Panc1 (cell line): ENCODE measurements around the gene HCLS1.

Experiments
- POLR2AphosphoS5 ChIP-seq: IDR thresholded peaks from 2 replicates; pipeline ENCODE4 v1.6.1; 2012; ENCODE audit warnings: mild to moderate bottlenecking, low read depth, low read length, moderate library complexity
- REST ChIP-seq, 2 experiments: IDR thresholded peaks; 2 replicates each; pipeline ENCODE4 v1.6.1; 2011 to 2012; ENCODE audit warnings: low read depth in 2 of 2, control low read depth in 1 of 2, low read length in 1 of 2, mild to moderate bottlenecking in 1 of 2, moderate library complexity in 1 of 2; ENCODE audit not compliant: insufficient read depth in 1 of 2
- SIN3A ChIP-seq: IDR thresholded peaks from 2 replicates; pipeline ENCODE4 v1.6.1; 2012; ENCODE audit warnings: low read depth, mild to moderate bottlenecking, low read length, moderate library complexity, borderline replicate concordance; ENCODE audit not compliant: insufficient read depth
- TF ChIP-seq, protein P1 (sequence below): fragments of 450-650 bp; IDR thresholded peaks from 2 replicates; pipeline ENCODE4 v1.5.1; 2017; ENCODE audit warnings: mild to moderate bottlenecking

- TF ChIP-seq, protein P1, sequence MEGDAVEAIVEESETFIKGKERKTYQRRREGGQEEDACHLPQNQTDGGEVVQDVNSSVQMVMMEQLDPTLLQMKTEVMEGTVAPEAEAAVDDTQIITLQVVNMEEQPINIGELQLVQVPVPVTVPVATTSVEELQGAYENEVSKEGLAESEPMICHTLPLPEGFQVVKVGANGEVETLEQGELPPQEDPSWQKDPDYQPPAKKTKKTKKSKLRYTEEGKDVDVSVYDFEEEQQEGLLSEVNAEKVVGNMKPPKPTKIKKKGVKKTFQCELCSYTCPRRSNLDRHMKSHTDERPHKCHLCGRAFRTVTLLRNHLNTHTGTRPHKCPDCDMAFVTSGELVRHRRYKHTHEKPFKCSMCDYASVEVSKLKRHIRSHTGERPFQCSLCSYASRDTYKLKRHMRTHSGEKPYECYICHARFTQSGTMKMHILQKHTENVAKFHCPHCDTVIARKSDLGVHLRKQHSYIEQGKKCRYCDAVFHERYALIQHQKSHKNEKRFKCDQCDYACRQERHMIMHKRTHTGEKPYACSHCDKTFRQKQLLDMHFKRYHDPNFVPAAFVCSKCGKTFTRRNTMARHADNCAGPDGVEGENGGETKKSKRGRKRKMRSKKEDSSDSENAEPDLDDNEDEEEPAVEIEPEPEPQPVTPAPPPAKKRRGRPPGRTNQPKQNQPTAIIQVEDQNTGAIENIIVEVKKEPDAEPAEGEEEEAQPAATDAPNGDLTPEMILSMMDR: no peak
- TF ChIP-seq POLR2AphosphoS5 (no peak), REST (IDR thresholded peaks at IDR 0.05; ENCODE audit: insufficient read depth in 1 of 2, low read depth in 2 of 2, low read length in 1 of 2) (no peak), SIN3A (no peak)
Measured at GRCh38 chr3:121648219-121648958, 12.3 kb downstream of the HCLS1 start.
